Suprapubic skin (tissue), 4 donors: ENCODE results near the gene OR14J1.

Experiments used
- EP300 ChIP-seq: sonication (generic); formaldehyde crosslinking; IDR thresholded peaks from one replicate; pipeline ENCODE4 v1.6.1; 2017; ENCODE audit warnings: antibody characterized with exemption
- POLR2A ChIP-seq, 2 donors: fragments of 450-650 bp; IDR thresholded peaks; one replicate each; pipeline ENCODE4 v1.6.1; 2017; ENCODE audit warnings: antibody characterized with exemption in 2 of 2, mild to moderate bottlenecking in 2 of 2, moderate library complexity in 2 of 2
- POLR2AphosphoS5 ChIP-seq, 3 donors: sonication (generic); formaldehyde crosslinking; IDR thresholded peaks; one replicate each; pipeline ENCODE4 v1.6.1; 2017; ENCODE audit warnings: antibody characterized with exemption in 3 of 3
- TF ChIP-seq, protein P1 (sequence below), 2 donors: fragments of 200-600 bp in 1 of 2; fragments of 450-650 bp in 1 of 2; sonication (generic) in 1 of 2; IDR thresholded peaks; one replicate each; pipeline ENCODE4 v1.5.1; 2016 to 2019; ENCODE audit warnings: antibody characterized with exemption in 2 of 2, mild to moderate bottlenecking in 1 of 2, moderate library complexity in 1 of 2

DNA sequence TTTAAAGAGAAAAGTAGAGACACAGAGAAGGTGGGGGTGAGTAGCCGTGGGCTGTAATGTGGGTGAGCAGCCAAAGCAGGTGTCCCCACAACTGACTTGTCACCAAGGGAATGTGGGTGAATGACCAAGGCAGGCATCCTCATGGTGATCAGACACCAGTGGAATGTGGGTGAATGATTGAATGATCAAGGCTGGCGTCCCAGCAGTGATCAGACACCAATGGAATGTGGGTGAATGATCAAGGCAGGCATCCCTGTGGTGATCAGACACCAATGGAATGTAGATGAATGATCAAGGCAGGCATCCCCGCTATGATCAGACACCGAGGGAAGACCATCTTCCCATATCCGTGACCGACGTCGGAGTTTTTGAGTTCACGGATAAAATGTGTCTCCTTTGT lies 49.8 kb upstream of the OR14J1 start:
- TF ChIP-seq, protein P1, sequence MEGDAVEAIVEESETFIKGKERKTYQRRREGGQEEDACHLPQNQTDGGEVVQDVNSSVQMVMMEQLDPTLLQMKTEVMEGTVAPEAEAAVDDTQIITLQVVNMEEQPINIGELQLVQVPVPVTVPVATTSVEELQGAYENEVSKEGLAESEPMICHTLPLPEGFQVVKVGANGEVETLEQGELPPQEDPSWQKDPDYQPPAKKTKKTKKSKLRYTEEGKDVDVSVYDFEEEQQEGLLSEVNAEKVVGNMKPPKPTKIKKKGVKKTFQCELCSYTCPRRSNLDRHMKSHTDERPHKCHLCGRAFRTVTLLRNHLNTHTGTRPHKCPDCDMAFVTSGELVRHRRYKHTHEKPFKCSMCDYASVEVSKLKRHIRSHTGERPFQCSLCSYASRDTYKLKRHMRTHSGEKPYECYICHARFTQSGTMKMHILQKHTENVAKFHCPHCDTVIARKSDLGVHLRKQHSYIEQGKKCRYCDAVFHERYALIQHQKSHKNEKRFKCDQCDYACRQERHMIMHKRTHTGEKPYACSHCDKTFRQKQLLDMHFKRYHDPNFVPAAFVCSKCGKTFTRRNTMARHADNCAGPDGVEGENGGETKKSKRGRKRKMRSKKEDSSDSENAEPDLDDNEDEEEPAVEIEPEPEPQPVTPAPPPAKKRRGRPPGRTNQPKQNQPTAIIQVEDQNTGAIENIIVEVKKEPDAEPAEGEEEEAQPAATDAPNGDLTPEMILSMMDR (IDR thresholded peaks at IDR 0.05) = no peak
- TF ChIP-seq POLR2A (IDR thresholded peaks at IDR 0.05) (no peak), EP300 (no peak), POLR2AphosphoS5 (IDR thresholded peaks at IDR 0.05) (no peak)
